ENCODE results near the gene ZKSCAN3. TPM values are rescaled to one million over a fixed set of nuclear protein-coding genes. Genes with fewer than 3 reads are reported as not detected.
A peak's percentile ranks its signal among the peaks of the same experiment; 100 is the strongest.

Gene ZKSCAN3
- total RNA-seq, 2 experiments from 2014 or later, result 3.2 to 6.7 TPM

DNA sequence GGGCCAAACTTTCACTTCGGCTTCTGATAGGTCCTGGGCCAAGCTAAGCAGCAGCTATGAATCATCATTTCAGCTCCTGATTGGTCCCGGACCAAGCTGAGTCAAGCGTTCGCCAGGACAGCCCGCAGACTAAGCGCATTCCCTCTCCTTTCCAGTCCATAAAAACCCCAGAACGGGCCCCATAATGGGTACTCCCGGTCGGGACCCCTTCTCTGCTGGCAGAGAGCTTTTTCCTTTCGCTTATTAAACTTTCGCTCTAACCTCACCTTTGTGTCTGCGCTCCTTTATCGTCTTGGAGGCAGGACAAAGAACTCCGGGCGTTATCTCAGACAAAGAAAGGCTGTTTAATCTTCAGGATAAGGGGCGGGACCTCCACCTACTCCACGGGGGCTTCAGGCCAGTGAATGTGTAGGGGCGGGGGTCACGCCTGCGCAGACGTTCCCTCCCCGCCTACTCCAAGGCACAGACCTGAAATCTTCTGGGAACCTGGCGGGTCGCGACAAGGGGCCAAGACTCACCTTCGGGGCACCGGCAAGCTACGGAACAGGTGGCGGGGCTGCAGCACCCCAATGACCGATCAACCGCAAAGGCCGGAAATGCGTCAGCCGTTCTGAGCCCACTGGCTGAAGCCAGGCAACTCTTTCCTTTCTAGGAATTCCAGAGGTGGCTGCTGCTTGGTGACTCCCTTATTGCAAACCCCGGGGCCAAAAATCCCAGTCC lies 14.0 kb upstream of the ZKSCAN3 start, which contains the start of gene ZSCAN31:
ZSCAN31 (minus strand) TSS at position 585 of the 720 bp plus-strand sequence. CDS start 6,465 bp downstream, outside the sequence.
- Histone ChIP-seq H3K9me2 (ENCODE audit: insufficient read depth, low read length) (no peaks in the 10 kb centered on the region), H3K79me2 (ENCODE audit: insufficient read depth, low read depth, low read length) (no peaks in the 10 kb centered on the region), H3K36me3 (ENCODE audit: insufficient read depth, low read length) (no peaks in the 10 kb centered on the region), H3K27ac (ENCODE audit: low read depth, low read length, poor library complexity, severe bottlenecking) (no peak within 1 kb of the TSS), H4K20me1 (ENCODE audit: insufficient read depth, low read length) (no peaks in the 10 kb centered on the region), H3K4me3 (ENCODE audit: low read depth, low read length, poor library complexity, severe bottlenecking) (peak within 1 kb of the TSS; percentile 65), H3K9me3 (ENCODE audit: low read length) (peaks cover 12% of the 10 kb centered on the region), H3K4me1 (ENCODE audit: insufficient read depth, low read length, poor library complexity, severe bottlenecking) (peaks cover 14% of the 10 kb centered on the region), H2AFZ (ENCODE audit: low read length) (peak within 1 kb of the TSS; percentile 62), H3K4me2 (ENCODE audit: low read length) (peak within 1 kb of the TSS; percentile 89)
- BruUV-seq (replicated peaks), result no TSS peak
- CTCF ChIA-PET (ENCODE audit: unreplicated experiment), result no interaction called here
- POLR2A ChIA-PET, result interaction anchor here (0.6 to 2.8 kb wide), 3 partner anchors 10 to 853 kb away, joined by 5 to 9 read pairs (median 6); no protein-coding TSS in a partner anchor
- intact Hi-C loops (cut with micrococcal nuclease; ENCODE audit: unreplicated experiment), result no loop called here
- no peak for TF ChIP-seq EZH2phosphoT487 (IDR thresholded peaks at IDR 0.05; ENCODE audit: borderline replicate concordance, low read depth, low read length)
- TF ChIP-seq, protein P1, sequence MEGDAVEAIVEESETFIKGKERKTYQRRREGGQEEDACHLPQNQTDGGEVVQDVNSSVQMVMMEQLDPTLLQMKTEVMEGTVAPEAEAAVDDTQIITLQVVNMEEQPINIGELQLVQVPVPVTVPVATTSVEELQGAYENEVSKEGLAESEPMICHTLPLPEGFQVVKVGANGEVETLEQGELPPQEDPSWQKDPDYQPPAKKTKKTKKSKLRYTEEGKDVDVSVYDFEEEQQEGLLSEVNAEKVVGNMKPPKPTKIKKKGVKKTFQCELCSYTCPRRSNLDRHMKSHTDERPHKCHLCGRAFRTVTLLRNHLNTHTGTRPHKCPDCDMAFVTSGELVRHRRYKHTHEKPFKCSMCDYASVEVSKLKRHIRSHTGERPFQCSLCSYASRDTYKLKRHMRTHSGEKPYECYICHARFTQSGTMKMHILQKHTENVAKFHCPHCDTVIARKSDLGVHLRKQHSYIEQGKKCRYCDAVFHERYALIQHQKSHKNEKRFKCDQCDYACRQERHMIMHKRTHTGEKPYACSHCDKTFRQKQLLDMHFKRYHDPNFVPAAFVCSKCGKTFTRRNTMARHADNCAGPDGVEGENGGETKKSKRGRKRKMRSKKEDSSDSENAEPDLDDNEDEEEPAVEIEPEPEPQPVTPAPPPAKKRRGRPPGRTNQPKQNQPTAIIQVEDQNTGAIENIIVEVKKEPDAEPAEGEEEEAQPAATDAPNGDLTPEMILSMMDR (conservative IDR thresholded peaks at IDR 0.05; ENCODE audit: low read length), result no peak
- DNase-seq (ENCODE audit: low spot score), result peak; percentile 44

DNA sequence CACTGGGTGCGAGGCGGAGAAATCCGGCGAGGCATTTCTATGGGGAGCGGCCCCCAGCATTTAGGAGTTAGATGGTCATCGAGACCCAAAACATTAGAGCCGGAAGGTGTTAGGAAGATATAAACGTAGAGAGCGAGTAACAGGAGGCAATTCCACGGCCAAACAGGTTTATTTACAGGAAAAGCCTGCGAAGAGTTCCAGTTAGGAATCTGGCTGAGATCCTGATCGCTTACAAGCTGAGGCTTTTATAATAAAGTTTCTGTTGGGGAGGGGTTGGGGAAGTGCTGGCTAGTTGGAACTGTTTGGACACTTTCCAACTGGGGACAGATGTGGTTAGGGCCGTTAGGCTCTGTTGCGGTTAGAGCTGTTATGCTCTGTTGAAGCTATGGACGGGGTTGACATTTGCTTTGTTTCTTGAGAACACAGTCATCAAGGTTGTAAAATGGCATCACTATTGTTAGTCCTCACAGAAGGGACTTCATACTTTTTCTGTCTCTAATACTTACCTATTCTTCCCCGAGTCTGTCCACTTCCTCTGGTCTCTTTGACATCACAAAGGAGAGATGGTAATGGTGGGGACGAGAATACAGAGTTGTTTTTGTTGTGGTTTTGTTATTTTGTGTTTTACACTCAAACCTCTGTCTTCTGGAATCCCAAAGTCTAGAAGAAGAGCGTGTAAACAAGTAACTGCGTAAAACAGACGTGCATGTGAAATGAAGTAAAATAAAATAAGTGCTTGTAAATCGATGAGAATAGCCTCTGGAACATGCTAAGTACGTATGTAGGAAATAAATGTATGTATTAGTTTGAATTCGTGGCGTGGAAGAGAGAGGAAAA lies 13.2 kb upstream of the ZKSCAN3 start:
- BruUV-seq (replicated peaks), result no TSS peak
- Histone ChIP-seq H3K36me3 (ENCODE audit: insufficient read depth, low read length) (no peaks in the 10 kb centered on the region), H3K4me3 (ENCODE audit: low read depth, low read length, poor library complexity, severe bottlenecking) (peak overlapping the region; percentile 65), H3K9me3 (ENCODE audit: low read length) (peaks cover 16% of the 10 kb centered on the region), H3K4me1 (ENCODE audit: insufficient read depth, low read length, poor library complexity, severe bottlenecking) (peaks cover 14% of the 10 kb centered on the region), H2AFZ (ENCODE audit: low read length) (peak overlapping the region; percentile 62; the same call in 1 of the 2 replicates), H3K27ac (ENCODE audit: low read depth, low read length, poor library complexity, severe bottlenecking) (no peak overlapping the region), H4K20me1 (ENCODE audit: insufficient read depth, low read length) (no peaks in the 10 kb centered on the region), H3K4me2 (ENCODE audit: low read length) (peak overlapping the region; percentile 89), H3K79me2 (ENCODE audit: insufficient read depth, low read depth, low read length) (no peaks in the 10 kb centered on the region), H3K9me2 (ENCODE audit: insufficient read depth, low read length) (no peaks in the 10 kb centered on the region)
- intact Hi-C loops (cut with micrococcal nuclease; ENCODE audit: unreplicated experiment), result no loop called here
- peak; percentile 57 for DNase-seq (ENCODE audit: low spot score)
- ChIA-PET CTCF (ENCODE audit: unreplicated experiment) (no interaction called here), POLR2A (interaction anchor here (0.6 to 2.8 kb wide), 3 partner anchors 9 to 854 kb away, joined by 5 to 9 read pairs (median 6); no protein-coding TSS in a partner anchor)
- TF ChIP-seq, protein P1 (conservative IDR thresholded peaks at IDR 0.05; ENCODE audit: low read length), result no peak
- TF ChIP-seq EZH2phosphoT487 (IDR thresholded peaks at IDR 0.05; ENCODE audit: borderline replicate concordance, low read depth, low read length), result no peak
